Stimulated activated CD8-positive, alpha-beta memory T cell treated with anti-CD3 and anti-CD28 coated beads, Interleukin-2, amount 100 ng/mL, for 48 hours (primary cell): ENCODE data around the gene DFFB.

ENCODE experiments used
- DNase-seq, 2 donors: peaks; one replicate each; pipeline ENCODE4 v3.0.0-alpha.2; 2020; ENCODE audit warnings: low read depth in 2 of 2

The DFFB gene

DNA sequence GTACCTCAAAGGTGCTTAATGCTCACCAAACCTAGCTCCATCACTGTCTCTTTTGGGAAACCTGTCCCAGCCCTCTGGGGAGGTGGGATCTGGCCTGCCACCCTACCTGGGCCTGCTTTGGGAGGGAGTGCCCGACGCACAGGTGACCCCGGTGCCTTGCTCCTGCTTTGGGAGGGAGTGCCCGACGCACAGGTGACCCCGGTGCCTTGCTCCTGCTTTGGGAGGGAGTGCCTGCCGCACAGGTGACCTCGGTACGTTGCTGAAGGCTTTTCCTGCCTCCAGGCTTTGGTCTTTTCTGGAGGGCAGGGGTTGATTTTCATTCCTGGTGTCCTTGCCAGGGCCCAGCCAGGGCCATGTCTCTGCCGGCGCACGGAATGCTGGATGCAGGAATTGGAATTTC, 68.0 kb downstream of the DFFB start:
- no peak for DNase-seq

GRCh38 chr1:3925762-3926161, 68.5 kb downstream of the DFFB start:
- no peak for DNase-seq

- no peak for DNase-seq
Measured at GRCh38 chr1:3926956-3927355, 69.7 kb downstream of the DFFB start.

DNA sequence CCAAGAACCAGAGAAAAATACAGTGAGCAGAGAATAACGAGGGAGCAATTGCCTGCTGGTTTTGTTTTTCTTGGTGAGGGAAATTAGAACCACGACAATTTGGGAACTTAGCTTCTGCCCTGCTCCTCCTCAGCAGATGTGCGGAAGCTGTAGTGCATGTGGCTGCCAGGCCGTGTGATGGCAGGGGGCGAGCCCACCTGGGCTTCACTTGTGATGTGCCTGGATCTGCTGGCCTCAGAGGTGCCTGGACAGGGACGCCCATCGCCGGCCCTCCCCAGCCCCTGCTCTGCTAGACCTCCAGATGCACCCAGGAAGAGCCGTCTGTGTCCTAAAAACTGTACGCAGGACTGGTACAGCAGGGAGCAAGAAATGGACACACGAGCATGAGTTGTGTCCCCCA, 71.3 kb downstream of the DFFB start:
- no peak for DNase-seq

DNA sequence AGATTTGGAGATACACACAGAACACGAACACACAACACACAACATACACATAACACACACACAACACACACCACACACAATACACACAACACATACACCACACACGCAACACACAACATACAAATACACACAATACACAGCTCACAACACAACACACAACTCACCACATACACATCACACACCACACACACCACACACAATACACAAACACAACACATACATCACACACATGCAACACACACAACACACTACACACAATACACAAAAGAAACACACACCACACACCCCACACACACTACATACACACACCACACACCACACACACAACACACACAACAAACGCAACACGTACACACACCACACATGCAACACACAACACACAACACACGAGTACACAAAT, 71.8 kb downstream of the DFFB start:
- no peak for DNase-seq

- no peak for DNase-seq
Measured at GRCh38 chr1:3930301-3931006, 73.2 kb downstream of the DFFB start.

GRCh38 chr1:3931007-3931912, 74.0 kb downstream of the DFFB start:
- DNase-seq, result no peak

GRCh38 chr1:3932156-3932919, 75.1 kb downstream of the DFFB start:
- DNase-seq, result no peak
